SK-N-SH (cell line): ENCODE measurements around the gene CCDC178.

ENCODE experiments used
- CHD2 ChIP-seq: fragments of 150-350 bp; IDR thresholded peaks from 2 replicates; pipeline ENCODE4 v1.6.1; 2018; ENCODE audit warnings: low read length; ENCODE audit not compliant: partially characterized antibody
- EP300 ChIP-seq, 2 experiments: IDR thresholded peaks; 2 replicates each; pipeline versions ENCODE4 v1.4.0 to v1.6.1; 2012; ENCODE audit warnings: borderline replicate concordance in 1 of 2, low read depth in 1 of 2, low read length in 1 of 2
- JUND ChIP-seq: IDR thresholded peaks from 2 replicates; pipeline ENCODE4 v1.4.0; 2012
- RAD21 ChIP-seq: IDR thresholded peaks from 2 replicates; pipeline ENCODE4 v1.6.1; 2012; ENCODE audit warnings: mild to moderate bottlenecking, low read length
- RCOR1 ChIP-seq: fragments of 150-350 bp; IDR thresholded peaks from 2 replicates; pipeline ENCODE4 v1.6.1; 2017; ENCODE audit warnings: antibody characterized with exemption, low read length
- RFX5 ChIP-seq: IDR thresholded peaks from 2 replicates; pipeline ENCODE4 v1.6.1; 2012; ENCODE audit warnings: mild to moderate bottlenecking, improper control_type of control experiment, low read length
- RXRA ChIP-seq: IDR thresholded peaks from 2 replicates; pipeline ENCODE4 v1.4.0; 2012; ENCODE audit warnings: low read depth, mild to moderate bottlenecking, borderline replicate concordance
- SIN3A ChIP-seq: IDR thresholded peaks from 2 replicates; pipeline ENCODE4 v1.6.1; 2012; ENCODE audit warnings: low read depth, mild to moderate bottlenecking, low read length, moderate library complexity, borderline replicate concordance
- TAF1 ChIP-seq: IDR thresholded peaks from 2 replicates; pipeline ENCODE4 v1.6.1; 2012; ENCODE audit warnings: low read depth, mild to moderate bottlenecking, low read length, moderate library complexity, borderline replicate concordance
- USF2 ChIP-seq: fragments of 150-350 bp; IDR thresholded peaks from 2 replicates; pipeline ENCODE4 v1.6.1; 2017; ENCODE audit warnings: antibody characterized with exemption, low read length, low read depth, borderline replicate concordance
- TF ChIP-seq, protein P1 (sequence below): fragments of 200-600 bp; sonication (generic); IDR thresholded peaks from 2 replicates; pipeline ENCODE4 v1.6.1; 2017; ENCODE audit warnings: antibody characterized with exemption, mild to moderate bottlenecking, moderate library complexity
- TF ChIP-seq, protein P2 (sequence below): fragments of 150-350 bp; IDR thresholded peaks from 2 replicates; pipeline ENCODE4 v1.6.1; 2016; ENCODE audit warnings: mild to moderate bottlenecking, low read depth, low read length

DNA sequence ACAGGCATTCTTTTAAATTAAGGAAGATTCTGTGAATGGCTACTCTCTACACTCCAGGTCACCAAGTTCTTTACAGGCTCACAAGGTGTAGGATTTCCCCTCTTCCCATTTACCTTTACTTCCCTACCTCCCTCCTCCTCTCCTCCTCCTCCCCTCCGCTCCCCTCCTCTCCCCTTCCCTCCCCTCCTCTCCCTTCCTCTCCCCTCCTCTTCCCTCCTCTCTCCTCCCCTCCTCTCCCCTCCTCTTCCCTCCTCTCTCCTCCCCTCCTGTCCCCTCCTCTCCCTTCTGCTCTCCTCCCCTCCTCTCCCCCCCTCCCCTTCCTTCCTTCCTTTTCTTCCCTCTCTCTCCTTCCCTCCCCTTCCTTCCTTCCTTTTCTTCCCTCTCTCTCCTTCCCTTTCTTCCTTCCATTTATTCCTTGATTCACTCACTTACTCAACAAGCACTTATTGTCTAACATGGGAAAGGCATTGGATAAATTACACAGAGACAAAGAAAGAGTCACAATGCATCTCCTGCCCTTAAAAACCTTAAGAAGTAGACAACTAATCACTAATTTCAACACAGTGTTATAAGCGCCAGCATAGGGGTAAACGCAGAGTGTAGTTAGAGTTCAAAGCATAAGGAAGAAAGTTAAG is 152.3 kb downstream of the CCDC178 start:
- TF ChIP-seq RCOR1 (no peak), RAD21 (no peak), TAF1 (no peak), RFX5 (no peak), EP300 (IDR thresholded peaks at IDR 0.05; ENCODE audit: borderline replicate concordance in 1 of 2, low read depth in 1 of 2, low read length in 1 of 2) (no peak), SIN3A (no peak), RXRA (no peak), JUND (no peak), CHD2 (no peak), USF2 (no peak)
- TF ChIP-seq, protein P1, sequence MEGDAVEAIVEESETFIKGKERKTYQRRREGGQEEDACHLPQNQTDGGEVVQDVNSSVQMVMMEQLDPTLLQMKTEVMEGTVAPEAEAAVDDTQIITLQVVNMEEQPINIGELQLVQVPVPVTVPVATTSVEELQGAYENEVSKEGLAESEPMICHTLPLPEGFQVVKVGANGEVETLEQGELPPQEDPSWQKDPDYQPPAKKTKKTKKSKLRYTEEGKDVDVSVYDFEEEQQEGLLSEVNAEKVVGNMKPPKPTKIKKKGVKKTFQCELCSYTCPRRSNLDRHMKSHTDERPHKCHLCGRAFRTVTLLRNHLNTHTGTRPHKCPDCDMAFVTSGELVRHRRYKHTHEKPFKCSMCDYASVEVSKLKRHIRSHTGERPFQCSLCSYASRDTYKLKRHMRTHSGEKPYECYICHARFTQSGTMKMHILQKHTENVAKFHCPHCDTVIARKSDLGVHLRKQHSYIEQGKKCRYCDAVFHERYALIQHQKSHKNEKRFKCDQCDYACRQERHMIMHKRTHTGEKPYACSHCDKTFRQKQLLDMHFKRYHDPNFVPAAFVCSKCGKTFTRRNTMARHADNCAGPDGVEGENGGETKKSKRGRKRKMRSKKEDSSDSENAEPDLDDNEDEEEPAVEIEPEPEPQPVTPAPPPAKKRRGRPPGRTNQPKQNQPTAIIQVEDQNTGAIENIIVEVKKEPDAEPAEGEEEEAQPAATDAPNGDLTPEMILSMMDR, result no peak
- TF ChIP-seq, protein P2, sequence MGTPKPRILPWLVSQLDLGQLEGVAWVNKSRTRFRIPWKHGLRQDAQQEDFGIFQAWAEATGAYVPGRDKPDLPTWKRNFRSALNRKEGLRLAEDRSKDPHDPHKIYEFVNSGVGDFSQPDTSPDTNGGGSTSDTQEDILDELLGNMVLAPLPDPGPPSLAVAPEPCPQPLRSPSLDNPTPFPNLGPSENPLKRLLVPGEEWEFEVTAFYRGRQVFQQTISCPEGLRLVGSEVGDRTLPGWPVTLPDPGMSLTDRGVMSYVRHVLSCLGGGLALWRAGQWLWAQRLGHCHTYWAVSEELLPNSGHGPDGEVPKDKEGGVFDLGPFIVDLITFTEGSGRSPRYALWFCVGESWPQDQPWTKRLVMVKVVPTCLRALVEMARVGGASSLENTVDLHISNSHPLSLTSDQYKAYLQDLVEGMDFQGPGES, result no peak
